ENCODE data around the gene RNF5.
A peak's percentile ranks its signal among the peaks of the same experiment; 100 is the strongest.

RNF5 gene

DNA sequence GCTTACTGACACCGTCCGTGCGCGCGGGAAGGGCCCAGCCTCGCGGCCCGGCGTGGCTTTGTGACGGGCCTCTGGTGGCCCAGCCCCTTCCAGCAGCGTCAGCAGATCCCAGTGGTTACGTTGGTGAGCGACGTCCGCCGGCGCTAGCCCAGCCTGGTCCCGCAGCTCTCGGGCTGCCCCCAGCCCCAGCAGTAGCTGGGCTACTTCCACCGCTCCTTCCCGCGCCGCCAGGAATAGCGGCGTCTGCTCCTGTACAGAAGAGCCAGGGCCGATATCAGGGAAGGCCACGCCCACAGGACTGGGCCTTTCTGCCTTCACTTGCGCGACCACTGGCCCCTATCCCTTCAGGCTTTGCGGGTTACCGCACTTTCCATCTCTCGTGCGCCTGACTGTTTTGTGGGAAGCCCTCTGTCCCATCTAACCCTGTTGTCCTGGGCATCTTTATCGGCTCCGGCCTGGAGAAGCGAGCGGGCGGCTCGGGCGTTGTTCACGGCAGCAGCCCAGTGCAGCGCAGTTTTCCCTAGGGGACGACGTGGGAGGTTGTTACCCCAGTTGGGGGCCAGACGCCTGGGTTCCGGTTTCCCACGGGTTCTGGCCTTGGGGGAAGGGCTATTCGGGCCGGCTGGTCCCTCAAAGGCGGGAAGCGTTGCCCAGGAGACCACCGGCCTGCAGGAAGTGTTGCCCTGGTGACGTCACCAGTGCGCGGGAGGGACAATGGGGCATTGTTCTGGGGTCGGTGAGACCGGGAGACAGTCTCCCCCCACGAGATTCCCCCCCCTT, 17.9 kb downstream of the RNF5 start (continued):
- no peak for TF ChIP-seq ZNF274 (IDR thresholded peaks at IDR 0.05; ENCODE audit: low read length)
- TF ChIP-seq ZNF274 (tag by site-specific recombination; IDR thresholded peaks at IDR 0.05; ENCODE audit: borderline replicate concordance), result no peak
- TF ChIP-seq ZIC2 (tag by site-specific recombination; IDR thresholded peaks at IDR 0.05), result peak; percentile 75
- TF ChIP-seq ZNF530 (tag by site-specific recombination; IDR thresholded peaks at IDR 0.05; ENCODE audit: low read depth), result no peak
- TF ChIP-seq, protein P1, sequence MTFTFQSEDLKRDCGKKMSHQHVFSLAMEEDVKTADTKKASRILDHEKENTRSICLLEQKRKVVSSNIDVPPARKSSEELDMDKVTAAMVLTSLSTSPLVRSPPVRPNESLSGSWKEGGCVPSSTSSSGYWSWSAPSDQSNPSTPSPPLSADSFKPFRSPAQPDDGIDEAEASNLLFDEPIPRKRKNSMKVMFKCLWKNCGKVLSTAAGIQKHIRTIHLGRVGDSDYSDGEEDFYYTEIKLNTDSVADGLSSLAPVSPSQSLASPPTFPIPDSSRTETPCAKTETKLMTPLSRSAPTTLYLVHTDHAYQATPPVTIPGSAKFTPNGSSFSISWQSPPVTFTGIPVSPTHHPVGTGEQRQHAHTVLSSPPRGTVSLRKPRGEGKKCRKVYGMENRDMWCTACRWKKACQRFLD (tag by site-specific recombination; IDR thresholded peaks at IDR 0.05), result no peak
- peak; percentile 63; the same call in 1 of the 2 replicates for TF ChIP-seq ZSCAN16 (tag by site-specific recombination; IDR thresholded peaks at IDR 0.05)
- TF ChIP-seq ZNF169 (tag by site-specific recombination; IDR thresholded peaks at IDR 0.05), result no peak
- peak; percentile 33 for TF ChIP-seq ZBTB11 (tag by site-specific recombination; conservative IDR thresholded peaks at IDR 0.05; ENCODE audit: low read depth)
- TF ChIP-seq ZNF112 (tag by site-specific recombination; IDR thresholded peaks at IDR 0.05), result no peak
- TF ChIP-seq ZNF146 (tag by site-specific recombination; IDR thresholded peaks at IDR 0.05), result no peak
- no peak for TF ChIP-seq ZNF626 (tag by site-specific recombination; IDR thresholded peaks at IDR 0.05)
- no peak; the same call in none of the 2 replicates for TF ChIP-seq ZNF561 (tag by site-specific recombination; IDR thresholded peaks at IDR 0.05; ENCODE audit: borderline replicate concordance)
- no peak for TF ChIP-seq ZNF433 (tag by site-specific recombination; IDR thresholded peaks at IDR 0.05; ENCODE audit: low read depth)
- 0 out of 2 replicates have a peak, but pooled peaks have one; percentile 5 for TF ChIP-seq CTCF (tag by site-specific recombination; IDR thresholded peaks at IDR 0.05)
- TF ChIP-seq ZNF266 (tag by site-specific recombination; IDR thresholded peaks at IDR 0.05; ENCODE audit: low read depth), result no peak
- peak; percentile 49; the same call in 1 of the 2 replicates for TF ChIP-seq ZNF239 (tag by site-specific recombination; IDR thresholded peaks at IDR 0.05)
- no peak for TF ChIP-seq ZNF138 (tag by site-specific recombination; IDR thresholded peaks at IDR 0.05; ENCODE audit: borderline replicate concordance)
- peak; percentile 48; the same call in 1 of the 2 replicates for TF ChIP-seq KLF1 (tag by site-specific recombination; IDR thresholded peaks at IDR 0.05)
- TF ChIP-seq ZNF37A (tag by site-specific recombination; IDR thresholded peaks at IDR 0.05), result no peak
- TF ChIP-seq ZBTB17 (tag by site-specific recombination; IDR thresholded peaks at IDR 0.05), result peak; percentile 50
- TF ChIP-seq, protein P2, sequence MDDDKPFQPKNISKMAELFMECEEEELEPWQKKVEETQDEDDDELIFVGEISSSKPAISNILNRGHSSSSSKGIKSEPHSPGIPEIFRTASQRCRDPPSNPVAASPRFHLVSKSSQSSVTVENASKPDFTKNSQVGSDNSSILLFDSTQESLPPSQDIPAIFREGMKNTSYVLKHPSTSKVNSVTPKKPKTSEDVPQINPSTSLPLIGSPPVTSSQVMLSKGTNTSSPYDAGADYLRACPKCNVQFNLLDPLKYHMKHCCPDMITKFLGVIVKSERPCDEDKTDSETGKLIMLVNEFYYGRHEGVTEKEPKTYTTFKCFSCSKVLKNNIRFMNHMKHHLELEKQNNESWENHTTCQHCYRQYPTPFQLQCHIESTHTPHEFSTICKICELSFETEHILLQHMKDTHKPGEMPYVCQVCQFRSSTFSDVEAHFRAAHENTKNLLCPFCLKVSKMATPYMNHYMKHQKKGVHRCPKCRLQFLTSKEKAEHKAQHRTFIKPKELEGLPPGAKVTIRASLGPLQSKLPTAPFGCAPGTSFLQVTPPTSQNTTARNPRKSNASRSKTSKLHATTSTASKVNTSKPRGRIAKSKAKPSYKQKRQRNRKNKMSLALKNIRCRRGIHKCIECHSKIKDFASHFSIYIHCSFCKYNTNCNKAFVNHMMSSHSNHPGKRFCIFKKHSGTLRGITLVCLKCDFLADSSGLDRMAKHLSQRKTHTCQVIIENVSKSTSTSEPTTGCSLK (tag by site-specific recombination; IDR thresholded peaks at IDR 0.05), result no peak
- no peak for TF ChIP-seq ZNF558 (tag by site-specific recombination; IDR thresholded peaks at IDR 0.05)
- TF ChIP-seq ZFP37 (tag by site-specific recombination; IDR thresholded peaks at IDR 0.05), result peak; percentile 85
- TF ChIP-seq, protein P3, sequence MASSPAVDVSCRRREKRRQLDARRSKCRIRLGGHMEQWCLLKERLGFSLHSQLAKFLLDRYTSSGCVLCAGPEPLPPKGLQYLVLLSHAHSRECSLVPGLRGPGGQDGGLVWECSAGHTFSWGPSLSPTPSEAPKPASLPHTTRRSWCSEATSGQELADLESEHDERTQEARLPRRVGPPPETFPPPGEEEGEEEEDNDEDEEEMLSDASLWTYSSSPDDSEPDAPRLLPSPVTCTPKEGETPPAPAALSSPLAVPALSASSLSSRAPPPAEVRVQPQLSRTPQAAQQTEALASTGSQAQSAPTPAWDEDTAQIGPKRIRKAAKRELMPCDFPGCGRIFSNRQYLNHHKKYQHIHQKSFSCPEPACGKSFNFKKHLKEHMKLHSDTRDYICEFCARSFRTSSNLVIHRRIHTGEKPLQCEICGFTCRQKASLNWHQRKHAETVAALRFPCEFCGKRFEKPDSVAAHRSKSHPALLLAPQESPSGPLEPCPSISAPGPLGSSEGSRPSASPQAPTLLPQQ (tag by site-specific recombination; IDR thresholded peaks at IDR 0.05), result peak; percentile 71
- TF ChIP-seq ZNF311 (tag by site-specific recombination; IDR thresholded peaks at IDR 0.05; ENCODE audit: borderline replicate concordance), result no peak
- no peak for TF ChIP-seq ZNF114 (tag by site-specific recombination; IDR thresholded peaks at IDR 0.05)
- TF ChIP-seq ZNF157 (tag by site-specific recombination; IDR thresholded peaks at IDR 0.05), result no peak
- TF ChIP-seq GLIS2 (tag by site-specific recombination; IDR thresholded peaks at IDR 0.05), result peak; percentile 94
- peak; percentile 44; the same call in 1 of the 2 replicates for TF ChIP-seq BCL11B (tag by site-specific recombination; IDR thresholded peaks at IDR 0.05; ENCODE audit: low read depth)
- TF ChIP-seq ZNF341 (tag by site-specific recombination; IDR thresholded peaks at IDR 0.05; ENCODE audit: low read depth), result peak; percentile 98
- no peak for TF ChIP-seq ZNF248 (tag by site-specific recombination; IDR thresholded peaks at IDR 0.05)

Measured in HEK293 (cell line).